HEK293 (cell line): Measurements from ENCODE around the gene FKBP3.

Source experiments
- CTCF ChIA-PET: fragments of 350-600 bp; formaldehyde crosslinking; extraction: SDS; loops from one replicate; lab custom pipeline; 2021; ENCODE audit warnings: antibody characterized with exemption; lab: Yijun Ruan, JAX
- POLR2A ChIA-PET: fragments of 300-600 bp; formaldehyde crosslinking; extraction: SDS; loops from one replicate; lab custom pipeline; 2020; ENCODE audit warnings: antibody characterized with exemption, inconsistent platforms; lab: Yijun Ruan, JAX
- H3K27ac ChIP-seq: fragments of 200-500 bp; sonication (Bioruptor generic); 2 replicates; pipeline ENCODE4 v1.5.1; 2014; ENCODE audit warnings: low read depth, low read length, control low read depth, inconsistent platforms; ENCODE audit errors: extremely low read depth
- H3K36me3 ChIP-seq, 2 experiments: fragments of 200-500 bp in 1 of 2; sonication (Bioruptor generic) in 1 of 2; 1 replicate in 1 of 2; 2 replicates in 1 of 2; pipeline ENCODE4 v1.5.1; 2014 to 2017; ENCODE audit warnings: inconsistent platforms in 2 of 2, low read length in 2 of 2; ENCODE audit not compliant: control insufficient read depth in 2 of 2, insufficient read depth in 1 of 2
- H3K4me1 ChIP-seq: fragments of 200-500 bp; sonication (Bioruptor generic); 2 replicates; pipeline ENCODE4 v1.5.1; 2014; ENCODE audit warnings: mild to moderate bottlenecking, low read length, inconsistent platforms; ENCODE audit not compliant: control insufficient read depth, insufficient read depth
- H3K4me3 ChIP-seq: 2 replicates; pipeline ENCODE4 v1.5.1; 2011; ENCODE audit warnings: low read depth, mild to moderate bottlenecking, control low read depth, low read length, moderate library complexity
- H3K9me3 ChIP-seq: fragments of 200-500 bp; sonication (Bioruptor generic); 2 replicates; pipeline ENCODE4 v1.5.1; 2014; ENCODE audit warnings: low read depth, low read length, inconsistent platforms; ENCODE audit not compliant: control insufficient read depth, insufficient read depth
- FEZF1 ChIP-seq: fragments of 450-650 bp; formaldehyde crosslinking; IDR thresholded peaks from 2 replicates; pipeline ENCODE4 v1.5.1; 2016; ENCODE audit warnings: missing biosample characterization, missing genetic modification characterization
- GLI4 ChIP-seq: fragments of 450-650 bp; formaldehyde crosslinking; IDR thresholded peaks from 2 replicates; pipeline ENCODE4 v1.5.1; 2016; ENCODE audit warnings: missing biosample characterization, missing genetic modification characterization
- GLIS2 ChIP-seq: fragments of 450-650 bp; formaldehyde crosslinking; IDR thresholded peaks from 2 replicates; pipeline ENCODE4 v1.5.1; 2016; ENCODE audit warnings: missing biosample characterization, missing genetic modification characterization
- KLF7 ChIP-seq: fragments of 450-650 bp; formaldehyde crosslinking; IDR thresholded peaks from 2 replicates; pipeline ENCODE4 v1.5.1; 2016; ENCODE audit warnings: missing biosample characterization, missing genetic modification characterization, borderline replicate concordance
- KLF8 ChIP-seq: fragments of 450-650 bp; formaldehyde crosslinking; IDR thresholded peaks from 2 replicates; pipeline ENCODE4 v1.5.1; 2016; ENCODE audit warnings: missing biosample characterization, missing genetic modification characterization
- OSR2 ChIP-seq: fragments of 450-650 bp; formaldehyde crosslinking; IDR thresholded peaks from 2 replicates; pipeline ENCODE4 v1.5.1; 2016; ENCODE audit warnings: missing biosample characterization, missing genetic modification characterization
- WT1 ChIP-seq: fragments of 450-650 bp; formaldehyde crosslinking; IDR thresholded peaks from 2 replicates; pipeline ENCODE4 v1.5.1; 2016; ENCODE audit warnings: missing biosample characterization, missing genetic modification characterization
- YY2 ChIP-seq: fragments of 450-650 bp; formaldehyde crosslinking; IDR thresholded peaks from 2 replicates; pipeline ENCODE4 v1.5.1; 2016; ENCODE audit warnings: missing biosample characterization, missing genetic modification characterization
- ZBTB21 ChIP-seq: fragments of 450-650 bp; formaldehyde crosslinking; IDR thresholded peaks from 2 replicates; pipeline ENCODE4 v1.5.1; 2017; ENCODE audit warnings: missing biosample characterization, missing genetic modification characterization
- ZEB2 ChIP-seq: fragments of 450-650 bp; formaldehyde crosslinking; IDR thresholded peaks from 2 replicates; pipeline ENCODE4 v1.5.1; 2016; ENCODE audit warnings: missing biosample characterization, missing genetic modification characterization
- ZNF114 ChIP-seq: fragments of 450-650 bp; formaldehyde crosslinking; IDR thresholded peaks from 2 replicates; pipeline ENCODE4 v1.5.0; 2017; ENCODE audit warnings: missing biosample characterization, missing genetic modification characterization
- ZNF140 ChIP-seq: fragments of 450-650 bp; formaldehyde crosslinking; IDR thresholded peaks from 2 replicates; pipeline ENCODE4 v1.5.1; 2016; ENCODE audit warnings: missing biosample characterization, missing genetic modification characterization
- ZNF239 ChIP-seq: fragments of 450-650 bp; formaldehyde crosslinking; IDR thresholded peaks from 2 replicates; pipeline ENCODE4 v1.5.1; 2016; ENCODE audit warnings: missing biosample characterization, missing genetic modification characterization
- ZNF335 ChIP-seq: fragments of 450-650 bp; formaldehyde crosslinking; conservative IDR thresholded peaks from 2 replicates; pipeline ENCODE4 v1.5.1; 2016; ENCODE audit warnings: missing biosample characterization, missing genetic modification characterization
- ZNF341 ChIP-seq: fragments of 450-650 bp; formaldehyde crosslinking; IDR thresholded peaks from 2 replicates; pipeline ENCODE4; 2016; ENCODE audit warnings: low read depth, missing biosample characterization, missing genetic modification characterization
- ZNF404 ChIP-seq: fragments of 450-650 bp; formaldehyde crosslinking; IDR thresholded peaks from 2 replicates; pipeline ENCODE4 v1.5.1; 2017; ENCODE audit warnings: missing biosample characterization, missing genetic modification characterization
- ZNF629 ChIP-seq: fragments of 450-650 bp; formaldehyde crosslinking; IDR thresholded peaks from 2 replicates; pipeline ENCODE4 v1.5.1; 2017; ENCODE audit warnings: missing biosample characterization, missing genetic modification characterization
- ZNF776 ChIP-seq: fragments of 450-650 bp; formaldehyde crosslinking; IDR thresholded peaks from 2 replicates; pipeline ENCODE4 v1.5.0; 2017; ENCODE audit warnings: missing biosample characterization, missing genetic modification characterization, borderline replicate concordance
- TF ChIP-seq, protein P1 (sequence below): fragments of 450-650 bp; formaldehyde crosslinking; IDR thresholded peaks from 2 replicates; pipeline ENCODE4 v1.5.1; 2016; ENCODE audit warnings: missing biosample characterization, missing genetic modification characterization
- TF ChIP-seq, protein P2 (sequence below): fragments of 450-650 bp; formaldehyde crosslinking; optimal IDR thresholded peaks from 2 replicates; pipeline ENCODE3; 2016; ENCODE audit warnings: missing biosample characterization, mild to moderate bottlenecking, missing genetic modification characterization
- TF ChIP-seq, protein P3 (sequence below): fragments of 450-650 bp; formaldehyde crosslinking; IDR thresholded peaks from 2 replicates; pipeline ENCODE4 v1.5.1; 2016; ENCODE audit warnings: missing biosample characterization, missing genetic modification characterization
- TF ChIP-seq, protein P4 (sequence below): fragments of 450-650 bp; formaldehyde crosslinking; IDR thresholded peaks from 2 replicates; pipeline ENCODE4 v1.5.1; 2016; ENCODE audit warnings: missing biosample characterization, missing genetic modification characterization, borderline replicate concordance
- TF ChIP-seq, protein P5 (sequence below): fragments of 450-650 bp; formaldehyde crosslinking; IDR thresholded peaks from 2 replicates; pipeline ENCODE4 v1.5.1; 2016; ENCODE audit warnings: missing biosample characterization, missing genetic modification characterization, borderline replicate concordance

The FKBP3 gene

DNA sequence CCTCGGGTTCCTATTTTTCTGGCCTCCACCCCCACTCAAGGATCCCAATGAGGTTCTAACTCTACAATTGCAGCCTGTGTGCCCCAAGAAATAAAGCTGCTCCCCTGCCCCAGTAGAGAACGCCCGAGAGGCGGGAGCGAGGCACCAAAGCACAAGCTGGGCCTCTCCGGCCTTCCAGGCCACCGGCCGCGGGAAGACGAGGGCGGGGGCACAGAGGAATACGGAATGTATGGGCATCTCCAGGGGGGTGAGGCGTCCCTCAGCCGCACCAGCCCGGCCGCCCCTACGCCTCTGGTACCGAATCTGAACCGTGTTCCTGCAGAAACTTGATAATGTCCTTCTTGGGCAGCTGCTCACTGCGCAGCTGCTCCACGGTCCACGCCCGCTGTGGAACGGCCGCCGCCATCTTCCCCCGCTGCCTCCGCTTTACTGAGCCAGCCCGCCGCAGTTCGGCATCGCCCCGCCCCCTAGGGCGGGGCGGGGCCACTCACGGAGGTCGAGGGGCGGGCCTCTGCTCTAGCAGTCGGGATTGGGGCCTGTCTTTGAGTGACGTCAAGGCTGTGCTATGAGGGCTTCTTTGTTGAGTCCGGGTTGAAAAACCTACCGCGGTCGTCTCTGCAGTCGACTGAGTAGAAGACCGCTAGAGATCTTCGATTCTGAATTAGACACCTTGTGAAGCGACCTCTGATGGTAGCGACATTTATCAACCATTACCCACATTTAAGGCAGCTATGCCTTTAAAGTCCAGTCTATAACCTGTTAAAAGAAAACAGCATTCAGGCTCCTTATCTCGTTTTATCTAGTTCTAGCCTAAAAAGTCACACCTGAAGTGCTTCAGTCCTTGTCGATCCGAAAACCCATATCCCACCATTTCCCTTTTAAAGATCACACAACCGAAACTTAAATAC, at the start of gene FKBP3:
TSS of gene FKBP3 (minus strand) at position 431 of the 908 bp plus-strand sequence. CDS start at position 406, 25 bp downstream.
- Histone ChIP-seq H3K36me3 (peaks cover 12 to 18% of the 10 kb centered on the region in 2 experiments), H3K9me3 (no peaks in the 10 kb centered on the region), H3K4me3 (peak within 1 kb of the TSS; percentile 97), H3K4me1 (peaks cover 9% of the 10 kb centered on the region; the same call in 1 of the 2 replicates), H3K27ac (peak within 1 kb of the TSS; percentile 83)
- ChIA-PET CTCF (interaction anchor here (0.6 to 1.4 kb wide), 2 partner anchors 8 to 221 kb away, joined by 3 to 7 read pairs; no protein-coding TSS in a partner anchor), POLR2A (interaction anchor here (0.6 to 4.0 kb wide), 7 partner anchors 11 to 235 kb away, joined by 3 to 22 read pairs (median 4); partner anchors contain the start of genes KLHL28, PRPF39 and TOGARAM1)
- TF ChIP-seq YY2 (tag by site-specific recombination) (peak; percentile 72; the same call in 1 of the 2 replicates), KLF7 (tag by site-specific recombination) (0 out of 2 replicates have a peak, but pooled peaks have one; percentile 55), WT1 (no peak), ZNF140 (tag by site-specific recombination) (no peak), ZNF404 (tag by site-specific recombination) (no peak), OSR2 (tag by site-specific recombination) (no peak), ZNF114 (tag by site-specific recombination) (no peak), ZBTB21 (peak; percentile 19; the same call in 1 of the 2 replicates), ZNF341 (tag by site-specific recombination) (peak; percentile 40; the same call in 1 of the 2 replicates), ZEB2 (peak; percentile 35; the same call in 1 of the 2 replicates), GLI4 (no peak), ZNF335 (tag by site-specific recombination) (peak; percentile 51), KLF8 (tag by site-specific recombination) (peak; percentile 70), GLIS2 (peak; percentile 53; the same call in 1 of the 2 replicates), ZNF629 (tag by site-specific recombination) (peak; percentile 50; the same call in 1 of the 2 replicates), ZNF239 (no peak), FEZF1 (tag by site-specific recombination) (no peak), ZNF776 (no peak)
- TF ChIP-seq, protein P1, sequence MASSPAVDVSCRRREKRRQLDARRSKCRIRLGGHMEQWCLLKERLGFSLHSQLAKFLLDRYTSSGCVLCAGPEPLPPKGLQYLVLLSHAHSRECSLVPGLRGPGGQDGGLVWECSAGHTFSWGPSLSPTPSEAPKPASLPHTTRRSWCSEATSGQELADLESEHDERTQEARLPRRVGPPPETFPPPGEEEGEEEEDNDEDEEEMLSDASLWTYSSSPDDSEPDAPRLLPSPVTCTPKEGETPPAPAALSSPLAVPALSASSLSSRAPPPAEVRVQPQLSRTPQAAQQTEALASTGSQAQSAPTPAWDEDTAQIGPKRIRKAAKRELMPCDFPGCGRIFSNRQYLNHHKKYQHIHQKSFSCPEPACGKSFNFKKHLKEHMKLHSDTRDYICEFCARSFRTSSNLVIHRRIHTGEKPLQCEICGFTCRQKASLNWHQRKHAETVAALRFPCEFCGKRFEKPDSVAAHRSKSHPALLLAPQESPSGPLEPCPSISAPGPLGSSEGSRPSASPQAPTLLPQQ (tag by site-specific recombination): peak; percentile 93
- TF ChIP-seq, protein P2, sequence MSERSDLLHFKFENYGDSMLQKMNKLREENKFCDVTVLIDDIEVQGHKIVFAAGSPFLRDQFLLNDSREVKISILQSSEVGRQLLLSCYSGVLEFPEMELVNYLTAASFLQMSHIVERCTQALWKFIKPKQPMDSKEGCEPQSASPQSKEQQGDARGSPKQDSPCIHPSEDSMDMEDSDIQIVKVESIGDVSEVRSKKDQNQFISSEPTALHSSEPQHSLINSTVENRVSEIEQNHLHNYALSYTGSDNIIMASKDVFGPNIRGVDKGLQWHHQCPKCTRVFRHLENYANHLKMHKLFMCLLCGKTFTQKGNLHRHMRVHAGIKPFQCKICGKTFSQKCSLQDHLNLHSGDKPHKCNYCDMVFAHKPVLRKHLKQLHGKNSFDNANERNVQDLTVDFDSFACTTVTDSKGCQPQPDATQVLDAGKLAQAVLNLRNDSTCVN (tag by site-specific recombination): peak; percentile 13
- TF ChIP-seq, protein P3, sequence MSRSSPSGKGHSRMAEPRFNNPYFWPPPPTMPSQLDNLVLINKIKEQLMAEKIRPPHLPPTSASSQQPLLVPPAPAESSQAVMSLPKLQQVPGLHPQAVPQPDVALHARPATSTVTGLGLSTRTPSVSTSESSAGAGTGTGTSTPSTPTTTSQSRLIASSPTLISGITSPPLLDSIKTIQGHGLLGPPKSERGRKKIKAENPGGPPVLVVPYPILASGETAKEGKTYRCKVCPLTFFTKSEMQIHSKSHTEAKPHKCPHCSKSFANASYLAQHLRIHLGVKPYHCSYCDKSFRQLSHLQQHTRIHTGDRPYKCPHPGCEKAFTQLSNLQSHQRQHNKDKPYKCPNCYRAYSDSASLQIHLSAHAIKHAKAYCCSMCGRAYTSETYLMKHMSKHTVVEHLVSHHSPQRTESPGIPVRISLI (tag by site-specific recombination): no peak
- TF ChIP-seq, protein P4, sequence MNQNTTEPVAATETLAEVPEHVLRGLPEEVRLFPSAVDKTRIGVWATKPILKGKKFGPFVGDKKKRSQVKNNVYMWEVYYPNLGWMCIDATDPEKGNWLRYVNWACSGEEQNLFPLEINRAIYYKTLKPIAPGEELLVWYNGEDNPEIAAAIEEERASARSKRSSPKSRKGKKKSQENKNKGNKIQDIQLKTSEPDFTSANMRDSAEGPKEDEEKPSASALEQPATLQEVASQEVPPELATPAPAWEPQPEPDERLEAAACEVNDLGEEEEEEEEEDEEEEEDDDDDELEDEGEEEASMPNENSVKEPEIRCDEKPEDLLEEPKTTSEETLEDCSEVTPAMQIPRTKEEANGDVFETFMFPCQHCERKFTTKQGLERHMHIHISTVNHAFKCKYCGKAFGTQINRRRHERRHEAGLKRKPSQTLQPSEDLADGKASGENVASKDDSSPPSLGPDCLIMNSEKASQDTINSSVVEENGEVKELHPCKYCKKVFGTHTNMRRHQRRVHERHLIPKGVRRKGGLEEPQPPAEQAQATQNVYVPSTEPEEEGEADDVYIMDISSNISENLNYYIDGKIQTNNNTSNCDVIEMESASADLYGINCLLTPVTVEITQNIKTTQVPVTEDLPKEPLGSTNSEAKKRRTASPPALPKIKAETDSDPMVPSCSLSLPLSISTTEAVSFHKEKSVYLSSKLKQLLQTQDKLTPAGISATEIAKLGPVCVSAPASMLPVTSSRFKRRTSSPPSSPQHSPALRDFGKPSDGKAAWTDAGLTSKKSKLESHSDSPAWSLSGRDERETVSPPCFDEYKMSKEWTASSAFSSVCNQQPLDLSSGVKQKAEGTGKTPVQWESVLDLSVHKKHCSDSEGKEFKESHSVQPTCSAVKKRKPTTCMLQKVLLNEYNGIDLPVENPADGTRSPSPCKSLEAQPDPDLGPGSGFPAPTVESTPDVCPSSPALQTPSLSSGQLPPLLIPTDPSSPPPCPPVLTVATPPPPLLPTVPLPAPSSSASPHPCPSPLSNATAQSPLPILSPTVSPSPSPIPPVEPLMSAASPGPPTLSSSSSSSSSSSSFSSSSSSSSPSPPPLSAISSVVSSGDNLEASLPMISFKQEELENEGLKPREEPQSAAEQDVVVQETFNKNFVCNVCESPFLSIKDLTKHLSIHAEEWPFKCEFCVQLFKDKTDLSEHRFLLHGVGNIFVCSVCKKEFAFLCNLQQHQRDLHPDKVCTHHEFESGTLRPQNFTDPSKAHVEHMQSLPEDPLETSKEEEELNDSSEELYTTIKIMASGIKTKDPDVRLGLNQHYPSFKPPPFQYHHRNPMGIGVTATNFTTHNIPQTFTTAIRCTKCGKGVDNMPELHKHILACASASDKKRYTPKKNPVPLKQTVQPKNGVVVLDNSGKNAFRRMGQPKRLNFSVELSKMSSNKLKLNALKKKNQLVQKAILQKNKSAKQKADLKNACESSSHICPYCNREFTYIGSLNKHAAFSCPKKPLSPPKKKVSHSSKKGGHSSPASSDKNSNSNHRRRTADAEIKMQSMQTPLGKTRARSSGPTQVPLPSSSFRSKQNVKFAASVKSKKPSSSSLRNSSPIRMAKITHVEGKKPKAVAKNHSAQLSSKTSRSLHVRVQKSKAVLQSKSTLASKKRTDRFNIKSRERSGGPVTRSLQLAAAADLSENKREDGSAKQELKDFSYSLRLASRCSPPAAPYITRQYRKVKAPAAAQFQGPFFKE: no peak
- TF ChIP-seq, protein P5, sequence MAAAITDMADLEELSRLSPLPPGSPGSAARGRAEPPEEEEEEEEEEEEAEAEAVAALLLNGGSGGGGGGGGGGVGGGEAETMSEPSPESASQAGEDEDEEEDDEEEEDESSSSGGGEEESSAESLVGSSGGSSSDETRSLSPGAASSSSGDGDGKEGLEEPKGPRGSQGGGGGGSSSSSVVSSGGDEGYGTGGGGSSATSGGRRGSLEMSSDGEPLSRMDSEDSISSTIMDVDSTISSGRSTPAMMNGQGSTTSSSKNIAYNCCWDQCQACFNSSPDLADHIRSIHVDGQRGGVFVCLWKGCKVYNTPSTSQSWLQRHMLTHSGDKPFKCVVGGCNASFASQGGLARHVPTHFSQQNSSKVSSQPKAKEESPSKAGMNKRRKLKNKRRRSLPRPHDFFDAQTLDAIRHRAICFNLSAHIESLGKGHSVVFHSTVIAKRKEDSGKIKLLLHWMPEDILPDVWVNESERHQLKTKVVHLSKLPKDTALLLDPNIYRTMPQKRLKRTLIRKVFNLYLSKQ (tag by site-specific recombination): no peak
